H9 (cell line): Measurements from ENCODE around the gene FST. TPM values are rescaled to one million over a fixed set of nuclear protein-coding genes. Genes with fewer than 3 reads are reported as not detected.

Source experiments
- DNase-seq: peaks from one replicate; pipeline ENCODE4 v3.0.0-alpha.2; 2017
- H2AFZ ChIP-seq: one replicate; pipeline ENCODE4 v1.6.1; 2013; ENCODE audit warnings: mild to moderate bottlenecking, low read length, control low read depth, moderate library complexity
- H2AK5ac ChIP-seq: 2 replicates; pipeline ENCODE4 v1.6.1; 2013; ENCODE audit warnings: low read length, control low read depth, mixed read lengths; ENCODE audit not compliant: insufficient read length
- H2BK120ac ChIP-seq: one replicate; pipeline ENCODE4 v1.6.1; 2013; ENCODE audit warnings: low read depth, mild to moderate bottlenecking, low read length, control low read depth, inconsistent platforms; ENCODE audit not compliant: poor library complexity, severe bottlenecking
- H2BK12ac ChIP-seq: 2 replicates; pipeline ENCODE4 v1.6.1; 2013; ENCODE audit warnings: low read length, control low read depth, mixed read lengths, low read depth; ENCODE audit not compliant: insufficient read length
- H2BK15ac ChIP-seq: 2 replicates; pipeline ENCODE4 v1.6.1; 2013; ENCODE audit warnings: low read depth, low read length, control low read depth
- H2BK20ac ChIP-seq: one replicate; pipeline ENCODE4 v1.6.1; 2013; ENCODE audit warnings: low read depth, mild to moderate bottlenecking, low read length, control low read depth, inconsistent platforms; ENCODE audit not compliant: poor library complexity, severe bottlenecking
- H2BK5ac ChIP-seq: 2 replicates; pipeline ENCODE4 v1.6.1; 2013; ENCODE audit warnings: low read length, control low read depth, mixed read lengths; ENCODE audit not compliant: insufficient read length
- H3K14ac ChIP-seq: 2 replicates; pipeline ENCODE4 v1.6.1; 2013; ENCODE audit warnings: low read length, control low read depth; ENCODE audit not compliant: insufficient read depth
- H3K18ac ChIP-seq: 2 replicates; pipeline ENCODE4 v1.6.1; 2013; ENCODE audit warnings: low read depth, mild to moderate bottlenecking, mixed read lengths, low read length, control low read depth; ENCODE audit not compliant: insufficient read length
- H3K23ac ChIP-seq: 2 replicates; pipeline ENCODE4 v1.6.1; 2013; ENCODE audit warnings: low read length, control low read depth, mixed read lengths, low read depth; ENCODE audit not compliant: insufficient read length
- H3K23me2 ChIP-seq: 2 replicates; pipeline ENCODE4 v1.6.1; 2013; ENCODE audit warnings: low read depth, mild to moderate bottlenecking, mixed read lengths, low read length, control low read depth; ENCODE audit not compliant: insufficient read length, poor library complexity, severe bottlenecking
- H3K27ac ChIP-seq: 2 replicates; pipeline ENCODE4 v1.5.1; 2013; ENCODE audit warnings: low read length, control low read depth, mixed read lengths, low read depth; ENCODE audit not compliant: insufficient read length
- H3K27me3 ChIP-seq: 2 replicates; pipeline ENCODE4 v1.6.1; 2013; ENCODE audit warnings: low read length, control low read depth, inconsistent platforms; ENCODE audit not compliant: insufficient read depth
- H3K4ac ChIP-seq: 2 replicates; pipeline ENCODE4 v1.6.1; 2013; ENCODE audit warnings: low read depth, mild to moderate bottlenecking, control low read depth, inconsistent platforms, low read length, moderate library complexity
- H3K4me1 ChIP-seq: 2 replicates; pipeline ENCODE4 v1.6.1; 2013; ENCODE audit warnings: low read length, control low read depth, inconsistent platforms; ENCODE audit not compliant: insufficient read depth
- H3K4me2 ChIP-seq: 2 replicates; pipeline ENCODE4 v1.6.1; 2013; ENCODE audit warnings: low read length, control low read depth, mixed read lengths; ENCODE audit not compliant: insufficient read length, insufficient read depth
- H3K56ac ChIP-seq: 2 replicates; pipeline ENCODE4 v1.6.1; 2013; ENCODE audit warnings: low read depth, mild to moderate bottlenecking, mixed read lengths, low read length, control low read depth; ENCODE audit not compliant: insufficient read length
- H3K79me1 ChIP-seq: 2 replicates; pipeline ENCODE4 v1.6.1; 2013; ENCODE audit warnings: low read depth, mild to moderate bottlenecking, moderate library complexity, low read length, control low read depth, inconsistent platforms; ENCODE audit not compliant: insufficient read depth, poor library complexity, severe bottlenecking
- H3K79me2 ChIP-seq: 2 replicates; pipeline ENCODE4 v1.6.1; 2013; ENCODE audit warnings: low read length, control low read depth, inconsistent platforms; ENCODE audit not compliant: insufficient read depth
- H3K9ac ChIP-seq: 2 replicates; pipeline ENCODE4 v1.6.1; 2013; ENCODE audit warnings: low read length, control low read depth, mixed read lengths; ENCODE audit not compliant: insufficient read length; ENCODE audit errors: extremely low read depth
- H3K9me3 ChIP-seq: one replicate; pipeline ENCODE4 v1.6.1; 2013; ENCODE audit warnings: low read depth, low read length, inconsistent platforms; ENCODE audit not compliant: control insufficient read depth
- H3T11ph ChIP-seq: one replicate; pipeline ENCODE4 v1.6.1; 2013; ENCODE audit warnings: mild to moderate bottlenecking, low read length, control low read depth, inconsistent platforms
- H4K20me1 ChIP-seq: one replicate; pipeline ENCODE4 v1.6.1; 2013; ENCODE audit not compliant: control insufficient read depth, insufficient read length, insufficient read depth
- H4K5ac ChIP-seq: 2 replicates; pipeline ENCODE4 v1.6.1; 2013; ENCODE audit warnings: low read depth, mild to moderate bottlenecking, mixed read lengths, low read length, control low read depth; ENCODE audit not compliant: insufficient read length
- H4K8ac ChIP-seq: replicated peaks from 2 replicates; pipeline ENCODE4 v1.6.1; 2013; ENCODE audit warnings: low read length, control low read depth, mixed read lengths, low read depth; ENCODE audit not compliant: insufficient read length
- H4K91ac ChIP-seq: 2 replicates; pipeline ENCODE4 v1.6.1; 2013; ENCODE audit warnings: low read depth, mild to moderate bottlenecking, moderate library complexity, mixed read lengths, low read length, control low read depth; ENCODE audit not compliant: insufficient read length
- H3K27ac Mint-ChIP-seq, 3 experiments: 2 replicates in 2 of 3; 3 replicates in 1 of 3; pipeline ENCODE4 v1.8.0; 2020 to 2021; ENCODE audit warnings: mixed read lengths in 3 of 3, mild to moderate bottlenecking in 1 of 3, moderate library complexity in 1 of 3
- H3K27me3 Mint-ChIP-seq: 2 replicates; pipeline ENCODE4 v1.8.0; 2021; ENCODE audit warnings: low read depth, mild to moderate bottlenecking, moderate library complexity, mixed read lengths
- H3K36me3 Mint-ChIP-seq, 3 experiments: 2 replicates in 2 of 3; 3 replicates in 1 of 3; pipeline ENCODE4 v1.8.0; 2020 to 2021; ENCODE audit warnings: low read depth in 3 of 3, mixed read lengths in 3 of 3; ENCODE audit not compliant: insufficient read depth in 1 of 3
- H3K4me1 Mint-ChIP-seq, 2 experiments: 2 replicates each; pipeline ENCODE4 v1.8.0; 2020; ENCODE audit warnings: mixed read lengths in 2 of 2
- H3K4me3 Mint-ChIP-seq, 2 experiments: 2 replicates in 1 of 2; 3 replicates in 1 of 2; pipeline ENCODE4 v1.8.0; 2020 to 2021; ENCODE audit warnings: mild to moderate bottlenecking in 2 of 2, mixed read lengths in 2 of 2, moderate library complexity in 1 of 2
- H3K9me3 Mint-ChIP-seq, 2 experiments: 2 replicates in 1 of 2; 3 replicates in 1 of 2; pipeline ENCODE4 v1.8.0; 2020; ENCODE audit warnings: mild to moderate bottlenecking in 2 of 2, mixed read lengths in 2 of 2, moderate library complexity in 1 of 2
- CTCF ChIP-seq: fragments of 200-600 bp; sonication (generic); conservative IDR thresholded peaks from 3 replicates; pipeline ENCODE4 v1.8.0; 2021; ENCODE audit warnings: antibody characterized with exemption, mild to moderate bottlenecking
- total RNA-seq: library from RNA; stranded (reverse); gene quantifications from 2 replicates; pipeline ENCODE4 v1.2.1, GENCODE V29; 2021

Gene FST
- total RNA-seq, 1 experiment from 2014 or later, result 111 TPM

GRCh38 chr5:53473633-53474032 is 6.8 kb upstream of the FST start:
- Histone ChIP-seq H2AK5ac (no peak overlapping the region), H3T11ph (no peak overlapping the region), H3K27ac (no peak overlapping the region), H2BK15ac (no peak overlapping the region), H3K27me3 (no peaks in the 10 kb centered on the region), H3K79me1 (no peaks in the 10 kb centered on the region), H4K8ac (no peak overlapping the region), H3K23ac (no peak overlapping the region), H3K4me1 (no peaks in the 10 kb centered on the region), H3K23me2 (peaks cover 2% of the 10 kb centered on the region), H3K14ac (no peak overlapping the region), H4K5ac (no peak overlapping the region), H3K4me2 (no peak overlapping the region), H2BK20ac (no peak overlapping the region), H3K79me2 (no peaks in the 10 kb centered on the region), H2BK12ac (no peak overlapping the region), H3K18ac (no peak overlapping the region), H4K20me1 (no peaks in the 10 kb centered on the region), H2AFZ (no peak overlapping the region), H3K9me3 (no peaks in the 10 kb centered on the region), H2BK120ac (no peak overlapping the region), H3K56ac (no peak overlapping the region), H2BK5ac (no peak overlapping the region), H3K4ac (no peak overlapping the region), H3K9ac (no peak overlapping the region), H4K91ac (no peak overlapping the region)
- no peak for DNase-seq
- TF ChIP-seq CTCF, result no peak
- Mint-ChIP-seq H3K9me3 (no peaks in the 10 kb centered on the region), H3K27me3 (no peaks in the 10 kb centered on the region), H3K36me3 (no peaks in the 10 kb centered on the region), H3K4me1 (peaks cover 8 to 9% of the 10 kb centered on the region in 2 experiments; a peak in 3 of 4 replicates), H3K27ac (no peak overlapping the region), H3K4me3 (no peak overlapping the region)
